Brain pericyte (primary cell): ENCODE results near the gene RPS17.

Experiments
- DNase-seq: peaks from one replicate; pipeline ENCODE4 v3.0.0-alpha.2; 2012; ENCODE audit warnings: low read depth, low spot score

The RPS17 gene

DNA sequence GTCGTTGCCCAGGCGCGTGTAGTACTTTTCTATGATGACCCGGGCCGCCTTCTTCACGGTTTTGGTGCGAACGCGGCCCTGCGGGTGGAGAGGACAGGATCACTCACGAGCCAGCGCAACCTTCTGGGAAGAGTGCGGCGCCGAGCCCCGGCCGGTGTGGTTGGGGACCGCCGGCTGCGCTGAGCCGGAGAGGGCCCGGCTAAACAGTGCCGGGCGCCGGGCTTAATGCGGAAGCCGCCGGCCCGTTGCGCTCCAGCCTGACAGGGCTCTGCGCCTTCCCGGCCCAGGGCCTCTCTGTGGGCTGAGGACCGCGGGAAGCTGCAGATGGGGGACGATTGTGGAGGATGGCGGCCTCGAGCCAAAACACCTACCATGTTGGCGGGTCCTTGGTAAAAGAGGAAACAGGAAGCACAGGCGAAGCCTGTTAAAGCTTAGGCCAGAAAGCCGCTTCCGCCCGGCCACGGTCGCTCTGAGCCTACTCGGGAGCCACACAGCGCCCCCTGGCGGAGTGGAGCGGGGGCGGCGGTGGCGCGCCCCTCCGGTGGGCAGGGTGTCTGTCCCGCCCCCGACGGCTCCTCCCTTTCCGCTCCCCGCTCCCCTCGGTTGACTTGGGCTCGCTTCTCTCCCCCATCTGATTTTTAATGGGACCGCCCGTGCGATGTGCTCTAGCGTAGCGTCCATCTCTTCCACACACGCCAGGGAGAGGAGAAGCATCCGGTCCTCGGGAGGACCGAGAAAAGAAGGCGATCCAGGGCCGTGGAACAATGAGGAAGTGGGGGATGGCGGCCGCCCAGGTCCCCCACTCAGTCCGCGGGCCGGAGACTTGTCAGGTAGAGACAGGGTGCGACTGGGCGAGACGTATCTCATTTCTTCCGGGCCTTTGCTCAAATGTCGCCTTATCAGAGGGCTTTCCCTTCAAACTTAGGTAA, at the start of gene RPS17:
Gene RPS17 (minus strand): TSS at position 403 of the 929 bp plus-strand sequence. CDS start 29 bp downstream, at position 374.
- peak; percentile 90 for DNase-seq

DNA sequence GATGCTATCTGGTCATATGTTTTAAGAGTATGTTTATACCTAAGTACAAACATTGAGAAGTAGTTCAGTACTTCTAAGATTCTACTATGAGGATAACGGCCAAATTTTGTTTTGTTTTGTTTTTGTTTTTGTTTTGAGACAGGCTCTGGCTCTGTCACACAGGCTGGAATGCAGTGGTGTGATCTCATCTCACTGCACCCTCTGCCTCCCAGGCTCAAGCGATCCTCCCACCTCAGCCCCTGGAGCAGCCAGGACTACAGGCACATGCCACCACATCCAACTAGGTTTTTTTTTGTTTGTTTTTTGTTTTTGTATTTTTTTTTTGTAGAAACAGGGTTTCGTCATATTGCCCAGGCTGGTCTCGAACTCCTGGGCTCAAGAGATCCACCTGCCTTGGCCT, 47.5 kb upstream of the RPS17 start:
- DNase-seq: no peak

- DNase-seq: no peak
These were observed 44.8 kb upstream of the RPS17 start for GRCh38 chr15:82585072-82585471.

DNA sequence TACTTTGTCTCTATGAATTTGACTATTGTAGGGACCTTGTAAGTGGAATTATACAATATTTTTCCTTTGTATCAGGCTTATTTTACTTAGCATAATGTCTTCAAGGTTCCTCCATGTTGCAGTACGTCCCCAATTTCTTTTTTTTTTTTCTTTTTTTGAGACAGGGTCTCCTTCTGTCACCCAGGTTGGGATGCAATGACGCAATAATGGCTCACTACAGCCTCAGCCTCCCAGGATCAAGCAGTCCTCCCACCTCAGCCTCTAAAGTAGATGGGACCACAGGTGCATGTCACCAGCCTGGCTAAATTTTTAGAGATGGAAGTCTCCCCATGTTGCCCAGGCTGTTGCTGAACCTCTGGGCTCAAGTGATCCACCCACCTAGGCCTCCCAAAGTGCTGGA, 40.5 kb upstream of the RPS17 start:
- DNase-seq: no peak

DNA sequence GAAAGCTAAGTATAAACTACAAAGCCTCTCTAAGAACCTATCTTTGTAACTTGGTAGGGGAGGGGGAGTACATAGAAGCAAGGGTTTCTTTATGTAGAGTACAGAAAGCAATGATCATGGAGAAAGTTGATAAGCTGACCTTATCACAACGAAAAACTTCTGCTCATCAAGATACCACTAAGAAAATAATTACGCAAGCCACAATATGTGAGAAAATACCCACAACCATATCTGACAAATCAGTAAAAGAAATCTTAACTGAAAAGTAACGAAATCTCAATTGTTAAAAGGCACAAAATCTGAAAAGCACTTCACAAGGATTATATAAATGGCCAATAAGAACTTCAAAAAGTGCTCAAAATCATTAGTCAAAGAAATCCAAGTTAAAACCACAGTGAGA, 35.1 kb upstream of the RPS17 start:
- DNase-seq: no peak

- no peak for DNase-seq
These were observed 32.7 kb upstream of the RPS17 start for GRCh38 chr15:82572986-82573385.

DNA sequence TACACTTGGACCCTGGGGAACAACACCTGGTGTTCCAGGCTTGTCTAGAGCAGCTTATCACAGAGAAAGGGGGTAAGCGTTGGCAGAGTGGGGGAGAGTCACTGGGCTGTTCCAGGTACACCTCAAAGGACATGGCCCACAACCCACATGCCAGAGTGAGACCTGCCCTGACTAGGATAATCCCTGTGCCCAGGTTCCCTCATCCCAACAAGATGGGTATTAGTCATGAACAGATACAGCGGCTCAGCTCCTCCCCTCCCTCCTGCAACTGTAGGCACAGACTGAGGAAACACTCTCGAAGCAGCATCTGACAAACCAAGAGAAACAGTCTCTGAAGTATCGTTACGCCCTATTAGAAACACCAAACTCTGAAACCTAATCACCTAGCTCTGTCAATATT, 32.1 kb upstream of the RPS17 start:
- no peak for DNase-seq

DNA sequence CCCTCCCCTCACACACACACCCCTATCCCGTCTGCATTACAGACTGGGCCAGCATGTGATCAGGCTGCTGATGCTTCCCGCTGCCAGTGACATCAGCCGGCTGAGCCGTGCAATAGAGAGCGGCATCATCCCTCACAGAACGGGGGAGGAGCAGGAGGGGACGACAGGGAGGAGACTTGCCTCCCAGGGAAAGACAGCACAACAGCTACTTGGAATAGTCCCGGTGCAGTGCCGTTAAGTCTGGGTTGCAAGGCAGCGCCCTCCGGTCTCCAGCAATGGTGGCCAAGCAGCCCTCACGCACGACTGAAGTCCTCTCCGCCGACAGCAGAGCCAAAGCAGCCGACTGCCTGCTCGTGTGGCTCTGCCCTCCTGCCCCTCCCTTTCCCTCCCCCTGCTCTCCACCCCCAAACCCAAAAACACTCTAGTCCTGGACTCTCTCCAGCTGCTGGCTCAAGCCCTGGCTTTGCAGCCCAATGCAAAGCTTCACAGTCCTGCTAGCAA, 31.5 kb upstream of the RPS17 start:
- no peak for DNase-seq

DNA sequence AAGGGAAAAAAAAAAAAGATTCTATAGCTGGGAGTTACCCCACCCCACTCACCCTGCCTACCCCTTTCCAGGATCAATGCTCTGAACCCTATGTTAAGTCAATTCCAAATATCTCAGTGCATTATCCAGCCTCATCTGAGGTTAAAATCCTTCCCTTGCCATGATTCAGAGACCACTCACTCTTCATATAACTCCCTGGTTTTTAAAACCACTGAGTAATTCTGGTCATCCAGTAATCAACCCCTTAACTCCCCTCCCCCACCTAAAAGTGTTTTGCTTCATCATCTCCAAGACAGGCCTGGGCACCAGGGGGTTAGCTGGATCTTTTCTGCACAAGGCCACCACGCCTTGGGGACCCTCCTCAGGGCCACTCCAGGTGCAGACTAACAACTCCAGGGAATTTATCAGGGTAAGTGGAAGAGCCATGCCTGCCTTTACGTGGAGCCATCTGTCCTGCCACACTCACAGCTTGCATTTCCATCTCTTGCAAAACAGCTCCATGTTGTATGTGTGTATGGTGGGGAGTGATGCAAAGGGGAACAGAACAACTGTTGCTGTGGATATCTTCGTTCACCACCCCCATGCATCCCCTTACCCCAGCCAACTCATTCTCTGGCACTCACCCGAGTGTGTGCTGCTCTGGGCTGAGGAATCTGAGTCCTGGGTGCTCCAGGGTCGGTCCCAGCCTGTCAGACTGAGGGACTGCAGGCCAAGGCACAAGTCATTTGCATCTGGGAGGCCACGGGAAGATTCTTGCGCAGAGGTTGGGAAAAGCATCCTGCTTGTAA, 30.7 kb upstream of the RPS17 start:
- no peak for DNase-seq

DNA sequence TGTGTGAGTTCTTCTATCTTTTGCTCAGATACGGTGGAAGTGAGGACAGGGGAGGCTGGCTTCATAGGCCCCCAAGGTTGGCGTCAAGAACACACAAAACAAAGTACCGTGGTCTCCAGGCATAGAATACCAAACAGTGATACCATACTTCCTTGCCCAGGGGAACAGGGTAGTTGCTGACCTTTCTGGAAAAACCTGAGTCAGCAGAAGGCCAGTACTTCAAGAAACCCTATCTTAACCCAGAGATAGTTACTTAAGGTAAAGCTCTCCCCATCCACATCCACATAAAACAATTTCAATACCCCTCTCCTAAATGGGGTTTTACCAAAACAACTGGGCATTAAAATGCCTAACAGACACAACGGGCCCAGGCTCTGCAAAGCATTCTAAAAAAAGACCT, 29.6 kb upstream of the RPS17 start:
- DNase-seq: no peak

DNA sequence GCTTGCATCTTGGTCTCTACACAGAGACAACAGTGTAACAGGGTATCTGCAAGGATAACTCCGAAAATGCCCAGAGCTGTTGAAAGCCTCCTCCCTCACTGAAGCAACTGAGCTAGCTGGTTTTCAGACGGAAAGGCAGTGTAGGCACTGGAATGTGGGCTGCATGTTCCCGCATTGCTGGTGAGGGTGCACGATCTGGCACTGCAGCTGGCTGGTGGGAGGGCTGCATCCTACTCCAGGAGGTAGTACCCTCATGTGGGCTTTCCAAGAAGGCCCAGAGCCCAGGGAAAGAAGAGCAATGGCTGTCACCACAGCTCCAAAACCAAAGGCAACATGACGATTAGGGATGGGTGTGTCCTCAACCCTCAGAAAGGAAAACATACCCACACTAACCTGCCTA, 28.7 kb upstream of the RPS17 start:
- DNase-seq: no peak

- DNase-seq: no peak
These were observed 27.4 kb upstream of the RPS17 start for GRCh38 chr15:82567661-82568060.

GRCh38 chr15:82566690-82567089, 26.4 kb upstream of the RPS17 start:
- no peak for DNase-seq

- no peak for DNase-seq
These were observed 18.2 kb upstream of the RPS17 start for GRCh38 chr15:82558502-82558901.

DNA sequence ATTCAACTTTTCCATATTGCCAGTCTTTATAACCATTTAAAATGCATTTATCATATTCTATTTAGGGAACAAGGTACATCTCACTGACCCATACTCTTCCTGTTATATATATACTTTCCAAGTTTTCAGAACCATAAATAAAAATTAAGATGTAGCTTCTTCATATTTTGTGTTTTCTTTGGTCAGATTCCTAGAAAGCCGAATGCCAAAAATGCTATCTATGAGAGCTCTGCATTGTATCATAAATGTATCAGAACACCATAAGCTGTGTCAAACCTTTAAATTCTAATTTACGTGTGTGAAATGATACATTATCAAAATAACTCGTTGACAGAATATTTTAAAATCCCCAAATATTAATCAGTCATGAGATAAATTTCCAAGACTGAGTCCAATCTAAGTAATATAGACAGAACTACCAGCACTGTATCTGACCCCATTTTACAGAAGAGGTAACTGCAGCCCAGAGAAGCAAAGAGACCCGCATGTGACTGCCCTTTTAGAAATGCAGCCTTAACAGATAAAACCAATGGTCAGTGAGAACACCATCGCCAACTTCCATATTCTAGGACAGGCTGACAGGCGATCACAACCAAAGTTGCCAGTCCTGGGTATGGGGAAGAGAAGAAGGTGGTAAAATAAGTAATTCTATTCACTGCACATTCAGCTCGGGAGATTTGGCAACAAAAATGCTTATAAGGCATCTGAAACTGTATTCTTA, 16.2 kb upstream of the RPS17 start:
- no peak for DNase-seq

- DNase-seq: no peak
These were observed 14.6 kb upstream of the RPS17 start for GRCh38 chr15:82554849-82555248.

DNA sequence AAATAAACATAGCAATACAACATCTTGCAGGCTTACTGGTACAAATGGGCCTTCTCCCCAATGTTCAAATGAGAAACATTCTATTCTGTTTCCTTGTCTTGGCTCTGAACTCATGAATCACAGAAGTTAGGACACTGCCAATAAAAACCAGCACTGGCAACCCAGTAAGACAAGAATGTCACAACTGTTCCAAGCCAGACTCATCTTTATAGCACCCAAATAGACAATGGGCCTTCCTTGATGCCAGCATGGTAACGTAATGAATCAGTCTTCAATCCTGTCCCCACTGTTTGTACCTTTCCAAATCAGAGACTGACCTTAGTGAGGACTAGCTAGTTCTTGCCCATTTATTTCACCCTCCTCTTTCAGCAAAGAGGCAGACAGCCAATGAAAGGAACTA, 14.1 kb upstream of the RPS17 start:
- DNase-seq: no peak

DNA sequence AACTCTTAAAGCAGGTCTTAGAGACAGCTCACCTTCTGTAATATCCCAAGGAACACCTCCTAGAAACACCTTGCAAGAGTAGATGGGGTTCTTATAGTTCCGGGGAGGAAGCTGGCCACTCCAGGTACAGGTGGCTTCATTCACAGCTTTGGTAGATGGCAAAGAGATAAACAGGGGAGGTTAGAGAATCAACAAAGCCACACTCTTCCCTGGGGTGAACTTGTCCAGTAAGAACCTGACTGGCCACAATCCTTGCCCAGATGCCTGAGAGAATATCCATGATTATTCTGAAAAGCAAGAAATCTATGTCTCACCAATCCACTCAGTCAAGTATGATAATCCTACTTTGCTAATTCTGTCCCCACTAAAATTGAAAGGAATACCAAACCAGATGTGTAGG, 13.6 kb upstream of the RPS17 start:
- no peak for DNase-seq

- no peak for DNase-seq
These were observed 12.6 kb upstream of the RPS17 start for GRCh38 chr15:82552861-82553260.

- no peak for DNase-seq
These were observed 11.5 kb upstream of the RPS17 start for GRCh38 chr15:82551646-82552247.

GRCh38 chr15:82549199-82549665, 9.0 kb upstream of the RPS17 start:
- no peak for DNase-seq
